Eye (tissue), 1 donor: ENCODE results near the gene FOXN3.
A peak's percentile ranks its signal among the peaks of the same experiment; 100 is the strongest.
"Not testable (repeated sequence)": the region's sequence is repeated elsewhere in the genome, so short reads cannot be mapped to it uniquely, and the experiment has no call there.

Experiments
- DNase-seq: peaks from one replicate; pipeline ENCODE4 v3.0.0-alpha.2; 2015

FOXN3 gene

GRCh38 chr14:89296281-89296745, 120.7 kb downstream of the FOXN3 start:
- no peak for DNase-seq

DNA sequence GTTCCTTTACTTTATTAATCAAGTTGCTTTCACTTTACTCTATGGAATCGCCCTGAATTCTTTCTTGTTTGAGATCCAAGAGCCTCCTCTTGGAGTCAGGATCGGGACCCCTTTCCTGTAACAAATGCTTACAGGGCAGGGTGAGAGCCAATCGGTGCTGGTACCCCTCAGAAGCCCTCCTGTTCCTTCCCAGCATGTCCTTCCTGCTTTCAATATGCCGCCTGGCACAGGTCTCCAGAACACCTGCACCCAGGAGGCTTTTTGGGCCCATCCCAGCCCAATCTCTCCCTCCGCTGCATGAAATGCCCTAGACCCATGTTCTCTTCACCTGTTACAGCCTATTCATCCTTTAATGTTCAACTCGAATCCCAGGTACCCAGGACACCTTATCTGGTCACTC, 122.2 kb downstream of the FOXN3 start:
- DNase-seq, result no peak

GRCh38 chr14:89294469-89294868, 122.6 kb downstream of the FOXN3 start:
- DNase-seq, result not testable (repeated sequence)

DNA sequence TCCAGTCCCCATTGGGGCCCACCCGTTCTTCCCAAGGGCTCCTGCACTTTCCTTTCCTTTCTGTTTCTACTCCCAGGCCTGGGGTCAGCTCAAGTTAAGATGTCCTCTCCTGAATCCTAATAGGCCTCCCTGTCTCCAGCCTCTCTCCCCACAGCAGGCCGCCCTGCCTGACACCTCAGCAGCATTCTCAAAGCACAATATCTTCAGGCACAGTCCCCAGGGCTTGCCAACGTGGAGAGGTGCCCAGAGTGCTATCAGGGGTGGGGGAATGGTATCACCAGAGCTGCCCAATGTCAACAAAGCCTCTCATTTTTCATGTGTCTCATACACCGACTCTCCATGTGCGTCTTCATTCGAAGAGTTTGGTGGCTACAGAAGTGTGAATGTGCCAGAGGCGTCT, 123.0 kb downstream of the FOXN3 start:
- DNase-seq, result no peak

DNA sequence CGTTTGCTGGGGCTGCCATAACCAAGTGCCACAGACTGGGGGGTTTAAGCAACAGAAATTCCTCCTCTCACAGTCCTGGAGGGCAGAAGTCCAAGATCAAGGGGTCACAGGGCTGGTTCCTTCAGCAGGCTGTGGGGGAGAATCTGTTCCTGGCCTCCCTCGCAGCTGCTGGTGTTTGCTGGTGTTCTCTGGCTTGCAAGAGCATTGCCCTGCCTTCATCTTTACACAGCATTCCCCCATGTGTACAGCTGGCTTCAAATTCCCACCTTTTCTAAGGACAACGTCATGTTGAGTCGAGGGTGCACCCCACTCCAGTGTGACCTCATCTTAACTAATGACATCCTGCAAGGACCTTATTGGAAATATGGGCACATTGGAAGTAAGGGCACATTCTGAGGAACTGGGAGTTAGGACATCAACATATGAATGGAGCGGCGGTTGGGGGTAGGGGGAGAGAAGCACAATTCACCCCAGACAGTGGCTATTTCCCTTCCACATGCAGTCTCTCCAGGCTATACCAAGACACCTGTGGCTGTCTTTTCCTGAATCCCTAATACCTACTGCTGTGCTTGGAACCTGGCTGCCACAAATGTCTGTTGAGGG, 123.6 kb downstream of the FOXN3 start:
- DNase-seq, result no peak

- DNase-seq, result no peak
Observed at GRCh38 chr14:89292579-89293313, 124.3 kb downstream of the FOXN3 start.

- DNase-seq, result no peak
Observed at GRCh38 chr14:89291351-89291940, 125.6 kb downstream of the FOXN3 start.

DNA sequence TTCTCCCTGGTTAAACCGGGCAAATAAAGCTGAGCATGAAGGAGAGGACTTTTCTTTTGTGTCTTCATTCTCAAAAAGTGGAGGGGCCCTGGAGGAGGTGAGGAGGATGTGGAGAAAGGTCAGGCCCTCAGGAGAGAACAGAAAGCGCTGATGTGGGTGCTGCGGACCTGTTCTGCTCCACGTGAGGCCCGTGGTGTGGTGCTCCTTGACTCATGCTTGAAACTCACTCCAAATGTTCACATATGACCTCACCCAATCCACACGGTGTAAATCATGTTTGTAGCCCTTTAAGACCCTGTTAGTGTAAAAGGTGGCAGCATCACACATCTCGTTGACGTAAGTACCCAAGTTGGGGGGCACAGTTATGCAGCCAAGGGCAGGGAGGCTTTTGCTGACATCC, 126.2 kb downstream of the FOXN3 start:
- no peak for DNase-seq

- no peak for DNase-seq
Observed at GRCh38 chr14:89289477-89289876, 127.6 kb downstream of the FOXN3 start.

- DNase-seq, result no peak
Observed at GRCh38 chr14:89288114-89288513, 128.9 kb downstream of the FOXN3 start.

- DNase-seq, result no peak
Observed at GRCh38 chr14:89284333-89285058, 132.5 kb downstream of the FOXN3 start.

DNA sequence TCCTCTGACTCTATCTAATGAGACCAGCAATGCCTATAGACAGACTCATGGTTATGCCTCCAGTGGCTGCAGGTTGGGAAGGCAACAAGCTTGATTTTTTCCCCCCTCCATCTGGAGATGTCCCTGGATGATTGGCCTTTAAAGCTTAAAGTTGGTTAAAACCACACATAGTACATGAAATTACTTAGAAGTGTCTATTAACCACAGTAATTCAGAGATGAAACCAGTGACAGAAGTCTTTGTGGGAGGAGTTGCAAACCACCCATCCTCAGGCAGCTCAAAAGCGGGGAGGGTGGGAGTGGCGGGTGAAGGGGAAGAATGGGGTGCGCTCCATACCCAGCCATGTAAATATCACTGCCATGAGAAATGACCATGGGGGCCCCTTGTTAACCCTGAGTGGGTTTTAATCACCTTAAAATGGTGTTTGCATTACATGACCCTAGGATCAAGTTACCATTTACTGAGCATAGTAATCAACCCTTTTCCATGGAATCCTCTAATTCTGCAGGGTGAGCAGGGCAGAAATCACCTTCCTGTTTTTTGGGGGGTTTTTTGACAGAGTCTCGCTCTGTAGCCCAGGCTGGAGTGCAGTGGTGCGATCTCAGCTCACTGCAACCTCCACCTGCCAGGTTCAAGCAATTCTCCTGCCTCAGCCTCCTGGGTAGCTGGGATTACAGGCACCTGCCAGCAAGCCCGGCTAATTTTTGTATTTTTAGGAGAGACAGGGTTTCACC, 133.5 kb downstream of the FOXN3 start:
- DNase-seq, result no peak

DNA sequence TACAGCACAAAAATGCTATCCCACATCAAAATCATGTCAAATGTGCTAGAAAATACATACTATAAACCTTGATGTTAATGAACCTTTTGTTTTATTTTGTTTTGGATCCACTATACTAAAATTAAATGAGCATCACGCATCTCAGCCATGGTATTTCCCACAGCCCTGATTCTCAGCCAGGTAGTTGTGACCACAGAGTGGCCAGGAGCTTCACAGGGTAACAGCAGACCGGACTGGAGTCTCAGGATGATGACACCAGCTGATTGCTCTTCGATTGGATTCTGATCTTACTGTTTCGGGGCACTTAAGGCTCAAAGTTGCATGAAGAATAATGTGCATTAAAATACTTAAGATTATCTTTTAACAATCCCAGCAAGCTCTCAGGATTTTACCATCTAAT, 134.8 kb downstream of the FOXN3 start:
- no peak for DNase-seq

GRCh38 chr14:89280600-89280999, 136.4 kb downstream of the FOXN3 start:
- DNase-seq, result no peak

GRCh38 chr14:89279649-89280232, 137.3 kb downstream of the FOXN3 start:
- DNase-seq, result peak; percentile 31

GRCh38 chr14:89277203-89277602, 139.8 kb downstream of the FOXN3 start:
- no peak for DNase-seq

DNA sequence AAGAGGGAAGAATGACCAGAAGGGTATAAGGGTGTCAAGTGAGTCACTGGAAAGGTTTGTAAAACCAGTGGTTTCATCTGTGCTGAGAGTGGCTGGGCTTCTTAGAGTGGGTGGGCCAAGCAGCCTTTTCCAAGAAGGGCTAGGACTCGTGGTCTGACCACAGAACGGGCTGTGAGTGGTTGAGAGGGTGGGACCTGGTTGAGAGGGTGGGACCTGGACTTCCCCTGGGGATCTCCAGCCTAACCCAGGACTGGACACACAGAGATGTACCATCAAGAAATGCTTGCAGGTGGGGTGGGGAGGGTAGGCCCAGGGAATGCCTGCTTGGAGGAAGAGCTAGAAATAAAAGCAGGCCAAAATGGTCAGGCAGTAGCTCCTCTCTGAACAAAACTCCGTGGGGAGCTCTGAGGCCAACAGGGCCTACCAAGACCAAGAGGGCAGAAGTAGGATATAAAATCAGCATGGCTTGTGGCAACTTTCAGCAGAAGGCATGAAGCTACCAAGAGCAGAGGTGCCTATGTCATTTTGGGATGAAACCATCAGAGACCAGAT, 140.5 kb downstream of the FOXN3 start:
- no peak for DNase-seq

DNA sequence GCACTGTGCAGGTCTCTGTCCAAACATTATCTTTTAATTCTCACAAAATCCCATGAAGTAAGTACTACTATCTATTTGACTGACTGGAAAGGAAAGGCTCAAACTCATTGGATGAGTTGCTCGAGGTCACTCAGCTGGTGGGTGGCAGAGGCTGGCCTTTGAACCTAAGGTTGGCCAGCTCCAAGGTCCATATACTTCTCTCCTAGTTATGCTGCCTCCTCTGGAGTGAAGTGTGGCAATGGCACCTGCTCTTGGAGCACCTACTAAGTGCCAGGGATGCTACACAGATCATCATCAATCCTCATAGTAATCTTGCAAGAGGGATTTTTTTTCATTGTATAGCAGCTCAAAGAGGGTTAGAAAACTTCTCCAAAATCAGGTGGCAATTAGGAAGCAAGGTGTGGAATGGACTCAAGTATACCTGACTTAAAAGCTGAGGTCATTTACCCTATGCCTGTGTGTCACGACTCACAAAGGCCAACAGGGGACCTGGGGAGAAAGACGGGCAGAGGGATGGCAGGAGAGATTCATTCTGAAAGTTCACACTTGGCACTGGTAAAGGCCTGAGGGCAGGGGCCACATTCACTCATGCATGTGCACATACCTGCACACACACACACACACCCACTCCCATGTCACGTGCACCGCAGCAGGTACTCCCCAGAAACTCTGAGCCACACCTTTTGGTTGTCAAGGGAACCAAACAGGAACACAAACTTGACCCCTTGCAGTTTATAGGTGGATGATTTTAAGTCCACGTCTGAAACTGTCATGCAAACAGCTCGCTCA, 146.4 kb downstream of the FOXN3 start:
- no peak for DNase-seq

DNA sequence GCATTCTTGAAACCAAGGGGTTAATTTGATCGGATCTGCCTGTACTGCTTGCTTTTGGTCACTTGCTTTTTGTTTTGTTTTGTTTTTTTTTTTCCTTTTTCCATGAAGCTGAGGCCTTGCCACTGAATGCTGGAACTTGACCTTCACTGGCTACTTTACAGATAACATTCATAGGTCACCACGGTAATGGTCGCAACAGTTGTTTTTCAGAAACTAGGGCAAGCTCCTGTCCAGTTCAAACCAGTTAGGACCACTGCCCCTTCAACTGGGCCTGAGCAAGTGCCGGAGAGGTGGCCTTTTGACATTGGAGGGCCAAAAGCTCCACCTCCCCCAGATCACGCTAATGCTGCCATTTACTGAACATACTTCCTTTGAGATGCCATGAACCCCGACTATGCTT, 147.6 kb downstream of the FOXN3 start:
- no peak for DNase-seq

- DNase-seq, result no peak
Observed at GRCh38 chr14:89268514-89268913, 148.5 kb downstream of the FOXN3 start.

- no peak for DNase-seq
Observed at GRCh38 chr14:89267656-89268055, 149.4 kb downstream of the FOXN3 start.
